Astrocyte (in vitro differentiated cells and primary cell): ENCODE results near the gene TRPC4. TPM values are rescaled to one million over a fixed set of nuclear protein-coding genes. Genes with fewer than 3 reads are reported as not detected.

ENCODE experiments used
- DNase-seq: peaks from one replicate; pipeline ENCODE4 v3.0.0-alpha.2; 2010; ENCODE audit warnings: low read depth
- FAIRE-seq: peaks from 2 replicates; lab custom pipeline; 2011; peaks lifted over from hg19 to GRCh38; lab: Jason Lieb, UNC
- H2AFZ ChIP-seq: 2 replicates; pipeline ENCODE4 v1.6.0; 2012; ENCODE audit warnings: low read depth, low read length, inconsistent platforms
- H3K27ac ChIP-seq: 2 replicates; pipeline ENCODE4 v1.5.1; 2011; ENCODE audit warnings: low read depth, low read length, inconsistent platforms
- H3K27me3 ChIP-seq: 2 replicates; pipeline ENCODE4 v1.6.0; 2011; ENCODE audit warnings: low read length, inconsistent platforms; ENCODE audit not compliant: insufficient read depth
- H3K36me3 ChIP-seq: 2 replicates; pipeline ENCODE4 v1.5.1; 2011; ENCODE audit warnings: low read length, inconsistent platforms; ENCODE audit not compliant: insufficient read depth
- H3K4me1 ChIP-seq: 2 replicates; pipeline ENCODE4 v1.5.1; 2011; ENCODE audit warnings: low read length, inconsistent platforms; ENCODE audit not compliant: insufficient read depth
- H3K4me2 ChIP-seq: 2 replicates; pipeline ENCODE4 v1.6.0; 2012; ENCODE audit warnings: low read length, inconsistent platforms
- H3K4me3 ChIP-seq: 2 replicates; pipeline ENCODE4 v1.5.1; 2011; ENCODE audit warnings: low read depth, mild to moderate bottlenecking, low read length, inconsistent platforms; ENCODE audit not compliant: insufficient read depth
- H3K79me2 ChIP-seq: 2 replicates; pipeline ENCODE4 v1.6.0; 2012; ENCODE audit warnings: mild to moderate bottlenecking, low read length, inconsistent platforms; ENCODE audit not compliant: insufficient read depth
- H3K9ac ChIP-seq: 2 replicates; pipeline ENCODE4 v1.6.0; 2012; ENCODE audit warnings: mild to moderate bottlenecking, low read length, inconsistent platforms
- H3K9me3 ChIP-seq: 2 replicates; pipeline ENCODE4 v1.5.1; 2012; ENCODE audit warnings: low read depth, mild to moderate bottlenecking, low read length, inconsistent platforms; ENCODE audit not compliant: insufficient read depth
- H4K20me1 ChIP-seq: 2 replicates; pipeline ENCODE4 v1.6.0; 2012; ENCODE audit warnings: low read length, inconsistent platforms; ENCODE audit not compliant: insufficient read depth
- H3K27ac Mint-ChIP-seq: one replicate; pipeline ENCODE4 v1.8.0; 2021; ENCODE audit warnings: mild to moderate bottlenecking, mixed read lengths; ENCODE audit not compliant: unreplicated experiment
- H3K27me3 Mint-ChIP-seq: one replicate; pipeline ENCODE4 v1.8.0; 2021; ENCODE audit warnings: low read depth, mixed read lengths; ENCODE audit not compliant: unreplicated experiment
- H3K36me3 Mint-ChIP-seq: one replicate; pipeline ENCODE4 v1.8.0; 2021; ENCODE audit warnings: low read depth, mixed read lengths; ENCODE audit not compliant: unreplicated experiment
- H3K4me1 Mint-ChIP-seq: one replicate; pipeline ENCODE4 v1.8.0; 2021; ENCODE audit warnings: low read depth, mixed read lengths; ENCODE audit not compliant: unreplicated experiment
- H3K4me3 Mint-ChIP-seq: one replicate; pipeline ENCODE4 v1.8.0; 2021; ENCODE audit warnings: mild to moderate bottlenecking, moderate library complexity, mixed read lengths; ENCODE audit not compliant: unreplicated experiment
- H3K9me3 Mint-ChIP-seq: one replicate; pipeline ENCODE4 v1.8.0; 2021; ENCODE audit warnings: mild to moderate bottlenecking, mixed read lengths; ENCODE audit not compliant: unreplicated experiment
- EZH2 ChIP-seq: IDR thresholded peaks from 2 replicates; pipeline ENCODE4 v1.6.1; 2012; ENCODE audit warnings: mild to moderate bottlenecking, low read length, inconsistent platforms; ENCODE audit not compliant: insufficient read depth
- total RNA-seq: library from RNA; stranded (reverse); gene quantifications from 2 replicates; pipeline ENCODE4 v1.2.1, GENCODE V29; 2021
- TF ChIP-seq, protein P1 (sequence below): IDR thresholded peaks from 2 replicates; pipeline ENCODE4 v1.5.1; 2011; ENCODE audit warnings: low read depth, mild to moderate bottlenecking, inconsistent platforms, low read length, moderate library complexity; ENCODE audit not compliant: insufficient read depth

TRPC4 gene
- total RNA-seq, 1 donor from 2014 or later = 14.4 TPM

DNA sequence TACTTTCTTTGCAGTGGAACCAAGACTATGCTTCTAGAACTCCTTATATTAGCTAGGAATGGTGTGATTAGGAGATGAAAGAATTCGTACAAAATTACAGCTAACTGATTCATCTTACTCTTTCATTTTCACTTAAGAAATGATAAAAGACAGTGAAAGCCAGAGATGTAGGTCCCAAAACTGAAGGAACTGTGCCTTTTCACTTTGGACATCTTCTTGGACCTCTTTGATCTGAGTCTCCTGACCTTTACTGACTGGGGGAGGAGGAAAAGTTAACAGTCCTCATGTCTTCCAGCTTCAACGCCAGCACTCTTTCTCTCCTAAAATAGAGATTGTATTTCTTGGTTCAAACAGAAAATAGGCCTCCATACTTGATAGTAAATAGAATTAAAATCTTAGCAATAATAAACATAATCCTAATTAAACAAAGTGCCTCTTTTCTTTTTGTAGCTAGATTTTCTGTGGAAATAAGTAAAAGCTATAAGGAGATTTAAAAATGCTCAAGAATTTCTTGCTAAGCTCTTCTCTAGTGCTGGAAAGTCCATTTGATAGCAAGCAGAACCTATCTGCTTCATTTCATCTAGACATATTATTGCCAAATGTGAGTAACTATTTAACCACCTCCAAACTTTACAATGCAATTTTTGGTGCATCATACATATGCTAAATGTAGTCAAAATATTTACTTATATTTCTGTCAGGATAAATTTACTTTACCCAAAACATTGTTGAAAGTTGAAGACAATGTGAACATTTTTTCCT lies 161.7 kb downstream of the TRPC4 start:
- Mint-ChIP-seq H3K36me3 (no peaks in the 10 kb centered on the region), H3K4me1 (peaks cover 1% of the 10 kb centered on the region), H3K4me3 (no peak overlapping the region), H3K9me3 (no peaks in the 10 kb centered on the region), H3K27me3 (no peaks in the 10 kb centered on the region), H3K27ac (no peak overlapping the region)
- Histone ChIP-seq H3K9ac (no peak overlapping the region), H3K27ac (no peak overlapping the region), H2AFZ (no peak overlapping the region), H3K4me1 (no peaks in the 10 kb centered on the region), H3K4me2 (no peak overlapping the region), H4K20me1 (no peaks in the 10 kb centered on the region), H3K79me2 (no peaks in the 10 kb centered on the region), H3K9me3 (no peaks in the 10 kb centered on the region), H3K36me3 (no peaks in the 10 kb centered on the region), H3K4me3 (no peak overlapping the region), H3K27me3 (no peaks in the 10 kb centered on the region)
- no peak for FAIRE-seq
- no peak for DNase-seq
- TF ChIP-seq, protein P1, sequence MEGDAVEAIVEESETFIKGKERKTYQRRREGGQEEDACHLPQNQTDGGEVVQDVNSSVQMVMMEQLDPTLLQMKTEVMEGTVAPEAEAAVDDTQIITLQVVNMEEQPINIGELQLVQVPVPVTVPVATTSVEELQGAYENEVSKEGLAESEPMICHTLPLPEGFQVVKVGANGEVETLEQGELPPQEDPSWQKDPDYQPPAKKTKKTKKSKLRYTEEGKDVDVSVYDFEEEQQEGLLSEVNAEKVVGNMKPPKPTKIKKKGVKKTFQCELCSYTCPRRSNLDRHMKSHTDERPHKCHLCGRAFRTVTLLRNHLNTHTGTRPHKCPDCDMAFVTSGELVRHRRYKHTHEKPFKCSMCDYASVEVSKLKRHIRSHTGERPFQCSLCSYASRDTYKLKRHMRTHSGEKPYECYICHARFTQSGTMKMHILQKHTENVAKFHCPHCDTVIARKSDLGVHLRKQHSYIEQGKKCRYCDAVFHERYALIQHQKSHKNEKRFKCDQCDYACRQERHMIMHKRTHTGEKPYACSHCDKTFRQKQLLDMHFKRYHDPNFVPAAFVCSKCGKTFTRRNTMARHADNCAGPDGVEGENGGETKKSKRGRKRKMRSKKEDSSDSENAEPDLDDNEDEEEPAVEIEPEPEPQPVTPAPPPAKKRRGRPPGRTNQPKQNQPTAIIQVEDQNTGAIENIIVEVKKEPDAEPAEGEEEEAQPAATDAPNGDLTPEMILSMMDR = no peak
- TF ChIP-seq EZH2 = no peak

GRCh38 chr13:37706041-37706440 lies 163.5 kb downstream of the TRPC4 start:
- Mint-ChIP-seq H3K27me3 (no peaks in the 10 kb centered on the region), H3K9me3 (no peaks in the 10 kb centered on the region), H3K4me3 (no peak overlapping the region), H3K4me1 (peaks cover 16% of the 10 kb centered on the region), H3K36me3 (no peaks in the 10 kb centered on the region), H3K27ac (no peak overlapping the region)
- H3K79me2 ChIP-seq = no peaks in the 10 kb centered on the region
- no peak overlapping the region for H2AFZ ChIP-seq
- H3K4me1 ChIP-seq = peaks cover 9% of the 10 kb centered on the region
- H3K27ac ChIP-seq = no peak overlapping the region
- no peak for DNase-seq
- FAIRE-seq = no peak
- no peaks in the 10 kb centered on the region for H3K36me3 ChIP-seq
- H4K20me1 ChIP-seq = no peaks in the 10 kb centered on the region
- no peak overlapping the region for H3K4me2 ChIP-seq
- H3K9ac ChIP-seq = no peak overlapping the region
- H3K9me3 ChIP-seq = no peaks in the 10 kb centered on the region
- H3K27me3 ChIP-seq = no peaks in the 10 kb centered on the region
- no peak overlapping the region for H3K4me3 ChIP-seq
- TF ChIP-seq, protein P1 = no peak
- TF ChIP-seq EZH2 = no peak

DNA sequence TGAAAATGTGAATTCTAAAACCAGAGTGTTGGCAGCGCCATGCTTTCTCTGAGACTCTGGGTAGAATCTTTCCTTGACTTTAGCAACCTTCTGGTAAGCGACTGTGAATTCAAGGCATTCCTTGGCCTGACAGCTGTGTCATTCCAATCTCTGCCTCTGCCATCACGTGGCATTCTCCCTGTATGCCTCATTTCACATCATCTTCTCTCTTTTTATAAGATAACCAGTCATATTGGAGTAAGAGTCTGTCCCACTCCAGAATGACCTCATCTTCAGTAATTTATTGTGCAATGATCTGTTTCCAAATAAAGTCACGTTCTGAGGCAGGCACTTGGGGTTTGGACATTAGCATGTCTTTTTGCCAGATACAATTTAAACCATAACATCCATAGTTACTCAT lies 167.6 kb downstream of the TRPC4 start:
- H3K27ac Mint-ChIP-seq = peak overlapping the region; percentile 97
- Histone ChIP-seq H4K20me1 (no peaks in the 10 kb centered on the region), H3K79me2 (no peaks in the 10 kb centered on the region), H3K4me2 (peak overlapping the region; percentile 26), H3K4me1 (peaks cover 11% of the 10 kb centered on the region), H3K9ac (peak overlapping the region; percentile 45), H3K27ac (peak overlapping the region; percentile 84), H3K27me3 (no peaks in the 10 kb centered on the region), H2AFZ (no peak overlapping the region), H3K4me3 (no peak overlapping the region), H3K36me3 (no peaks in the 10 kb centered on the region), H3K9me3 (no peaks in the 10 kb centered on the region)
- FAIRE-seq (peak; percentile 96), DNase-seq (peak; percentile 93)
- no peaks in the 10 kb centered on the region for H3K27me3 Mint-ChIP-seq
- no peak for TF ChIP-seq EZH2
- TF ChIP-seq, protein P1 = no peak
- no peak overlapping the region for H3K4me3 Mint-ChIP-seq
- peaks cover 2% of the 10 kb centered on the region for H3K36me3 Mint-ChIP-seq
- peaks cover 30% of the 10 kb centered on the region for H3K4me1 Mint-ChIP-seq
- peaks cover 2% of the 10 kb centered on the region for H3K9me3 Mint-ChIP-seq
